ENCODE results near the gene TIMM13. TPM values are rescaled to one million over a fixed set of nuclear protein-coding genes. Genes with fewer than 3 reads are reported as not detected.

Gene TIMM13
- total RNA-seq, 1 donor from 2014 or later, result 74.6 TPM

- intact Hi-C loops (cut with micrococcal nuclease), result no loop called here
Measured at GRCh38 chr19:2387367-2388288, 39.8 kb downstream of the TIMM13 start.

- intact Hi-C loops (cut with micrococcal nuclease), result no loop called here
Measured at GRCh38 chr19:2385053-2385721, 42.2 kb downstream of the TIMM13 start.

DNA sequence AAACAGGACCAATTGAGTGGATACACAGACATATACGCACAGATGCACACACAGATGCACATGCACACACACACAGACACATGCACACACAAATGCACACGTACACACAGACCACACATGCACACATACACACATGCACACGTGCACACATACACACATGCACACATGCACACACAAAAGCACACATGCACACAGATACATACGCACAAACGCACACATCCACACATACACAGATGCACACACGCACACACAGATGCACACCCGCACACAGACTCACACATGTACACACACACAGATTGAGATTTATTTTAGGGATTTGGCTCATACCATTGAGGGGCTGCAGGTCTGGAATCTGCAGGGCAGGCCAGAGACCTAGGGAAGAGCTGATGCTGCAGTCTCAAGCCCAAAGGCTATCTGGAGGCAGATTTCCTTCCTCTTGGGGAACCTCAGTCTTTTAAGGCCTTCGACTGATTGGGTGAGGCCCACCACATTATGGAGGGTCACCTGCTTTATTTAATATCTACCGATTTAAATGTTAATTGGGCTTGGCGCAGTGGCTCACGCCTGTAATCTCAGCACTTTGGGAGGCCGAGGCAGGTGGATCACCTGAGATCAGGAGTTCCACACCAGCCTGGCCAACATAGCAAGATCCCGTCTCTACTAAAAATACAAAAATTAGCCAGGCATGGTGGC, 44.7 kb downstream of the TIMM13 start:
- intact Hi-C loops (cut with micrococcal nuclease), result no loop called here

DNA sequence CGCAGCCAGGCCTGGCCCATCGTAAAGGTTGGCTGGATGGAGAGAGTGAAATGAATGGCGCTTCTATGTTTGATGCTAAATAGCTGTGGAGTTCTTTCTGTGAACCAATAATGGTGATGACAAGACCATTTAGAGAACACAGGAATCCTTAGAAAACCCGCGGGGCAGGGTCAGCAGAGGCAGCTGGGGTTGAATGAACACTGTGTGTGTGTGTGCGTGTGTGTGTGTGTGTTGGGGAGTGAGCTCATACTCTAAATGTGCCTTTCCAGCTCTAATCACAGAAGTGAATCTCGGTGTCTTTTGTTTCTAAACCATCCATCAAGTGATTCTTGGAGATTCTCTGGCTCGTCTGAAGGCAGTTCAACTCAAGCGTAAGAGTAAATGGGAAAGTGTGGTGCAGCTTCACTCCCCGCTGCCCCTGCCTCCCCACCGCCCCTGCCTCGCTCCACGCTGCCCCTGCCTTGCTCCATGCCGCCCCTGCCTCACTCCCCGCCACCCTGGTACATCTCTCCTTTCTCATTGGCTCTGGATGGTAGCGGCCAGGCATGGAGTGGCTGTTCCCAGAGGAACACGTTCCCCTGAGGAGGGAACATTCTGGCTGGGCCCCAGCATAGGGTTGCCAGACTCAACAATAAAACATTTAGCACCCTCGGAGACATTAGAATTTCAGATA, 46.1 kb downstream of the TIMM13 start:
- intact Hi-C loops (cut with micrococcal nuclease), result no loop called here

- intact Hi-C loops (cut with micrococcal nuclease), result no loop called here
Measured at GRCh38 chr19:2380567-2380966, 46.8 kb downstream of the TIMM13 start.

GRCh38 chr19:2376784-2377519, 50.4 kb downstream of the TIMM13 start:
- intact Hi-C loops (cut with micrococcal nuclease), result no loop called here

Other genes starting within 250 kb of the TIMM13 start
- gene PLEKHJ1, start 191.3 kb downstream of the TIMM13 start, total RNA-seq, result 64.7 and 65.7 TPM in 2 replicates
- gene SF3A2, start 190.8 kb downstream of the TIMM13 start, total RNA-seq, result 136 and 141 TPM in 2 replicates
- 3.6 and 5.4 TPM in 2 replicates for gene AMH, start 178.3 kb downstream of the TIMM13 start, total RNA-seq
- gene JSRP1, start 171.2 kb downstream of the TIMM13 start, total RNA-seq, result not detected in 2 replicates
- 1.2 TPM in 2 replicates for gene PEAK3, start 145.4 kb downstream of the TIMM13 start, total RNA-seq
- 0.32 and 0.41 TPM in 2 replicates for gene LINGO3, start 119.4 kb downstream of the TIMM13 start, total RNA-seq
- 119 and 122 TPM in 2 replicates for gene LSM7, start 99.0 kb downstream of the TIMM13 start, total RNA-seq
- 81.9 and 88.7 TPM in 2 replicates for gene SPPL2B, start 98.9 kb downstream of the TIMM13 start, total RNA-seq
- not detected in 2 replicates for gene TMPRSS9, start 67.3 kb downstream of the TIMM13 start, total RNA-seq
- 93.1 and 95.0 TPM in 2 replicates for gene LMNB2, start 29.4 kb upstream of the TIMM13 start, total RNA-seq
- gene GADD45B, start 48.5 kb upstream of the TIMM13 start, total RNA-seq, result 72.4 and 85.8 TPM in 2 replicates